Measurements from ENCODE around the gene NEK3. TPM values are rescaled to one million over a fixed set of nuclear protein-coding genes. Genes with fewer than 3 reads are reported as not detected.

Gene NEK3
- polyA plus RNA-seq, 1 experiment: 4.8 TPM

DNA sequence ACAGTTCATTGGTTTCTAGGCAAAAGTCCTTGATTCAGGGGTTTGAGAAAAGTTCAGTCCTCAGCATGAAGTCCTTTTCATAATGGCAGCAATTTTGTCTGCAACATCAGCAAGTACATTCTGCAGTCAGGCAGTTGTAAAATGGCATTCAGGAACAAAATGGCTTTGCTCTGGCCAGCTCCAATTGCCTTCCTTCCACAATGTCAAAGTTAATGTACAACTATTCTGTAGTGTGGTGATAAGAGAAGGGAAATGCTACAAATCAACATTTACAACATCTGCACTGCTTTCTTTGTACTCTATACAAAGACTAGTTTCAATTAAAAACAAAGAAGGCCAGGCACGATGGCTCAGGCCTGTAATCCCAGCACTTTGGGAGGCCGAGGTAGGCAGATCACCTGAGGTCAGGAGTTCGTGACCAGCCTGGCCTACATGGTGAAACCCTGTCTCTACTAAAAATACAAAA is 1.8 kb upstream of the NEK3 start:
- Histone ChIP-seq H3K36me3 (ENCODE audit: control insufficient read depth, insufficient read depth, low read length) (no peaks in the 10 kb centered on the region), H3K27me3 (ENCODE audit: control insufficient read depth, insufficient read depth, low read length) (no peaks in the 10 kb centered on the region), H3K4me3 (ENCODE audit: low read depth, low read length) (no peak overlapping the region)
- no peak for DNase-seq (ENCODE audit: low read depth)
- ChIA-PET POLR2A (no interaction called here), CTCF (interaction anchor here (1.6 to 2.1 kb wide), 3 partner anchors 11 to 40 kb away, joined by 3 to 6 read pairs (median 4); no protein-coding TSS in a partner anchor)
- TF ChIP-seq, protein P1, sequence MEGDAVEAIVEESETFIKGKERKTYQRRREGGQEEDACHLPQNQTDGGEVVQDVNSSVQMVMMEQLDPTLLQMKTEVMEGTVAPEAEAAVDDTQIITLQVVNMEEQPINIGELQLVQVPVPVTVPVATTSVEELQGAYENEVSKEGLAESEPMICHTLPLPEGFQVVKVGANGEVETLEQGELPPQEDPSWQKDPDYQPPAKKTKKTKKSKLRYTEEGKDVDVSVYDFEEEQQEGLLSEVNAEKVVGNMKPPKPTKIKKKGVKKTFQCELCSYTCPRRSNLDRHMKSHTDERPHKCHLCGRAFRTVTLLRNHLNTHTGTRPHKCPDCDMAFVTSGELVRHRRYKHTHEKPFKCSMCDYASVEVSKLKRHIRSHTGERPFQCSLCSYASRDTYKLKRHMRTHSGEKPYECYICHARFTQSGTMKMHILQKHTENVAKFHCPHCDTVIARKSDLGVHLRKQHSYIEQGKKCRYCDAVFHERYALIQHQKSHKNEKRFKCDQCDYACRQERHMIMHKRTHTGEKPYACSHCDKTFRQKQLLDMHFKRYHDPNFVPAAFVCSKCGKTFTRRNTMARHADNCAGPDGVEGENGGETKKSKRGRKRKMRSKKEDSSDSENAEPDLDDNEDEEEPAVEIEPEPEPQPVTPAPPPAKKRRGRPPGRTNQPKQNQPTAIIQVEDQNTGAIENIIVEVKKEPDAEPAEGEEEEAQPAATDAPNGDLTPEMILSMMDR (IDR thresholded peaks at IDR 0.05; ENCODE audit: insufficient read depth, low read depth, low read length): no peak

DNA sequence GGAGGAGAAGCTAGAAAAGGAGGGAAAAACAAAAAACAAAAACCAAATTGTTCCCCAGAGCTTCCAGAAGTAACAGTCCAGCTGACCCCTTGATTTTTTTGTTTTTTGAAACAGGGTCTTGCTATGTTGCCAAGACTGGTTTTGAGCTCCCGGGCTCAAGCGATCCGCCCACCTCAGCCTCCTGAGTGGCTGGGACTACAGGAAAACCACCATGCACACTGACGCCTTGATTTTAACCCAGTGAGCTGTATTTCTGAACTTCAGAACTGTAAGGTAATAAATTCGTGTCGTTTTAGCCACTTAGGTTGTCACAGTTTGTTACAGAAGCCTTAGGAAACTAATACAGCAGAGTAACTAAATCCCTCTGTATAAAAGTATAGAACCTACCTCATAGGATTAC is 1.1 kb upstream of the NEK3 start:
- no peaks in the 10 kb centered on the region for H3K27me3 ChIP-seq (ENCODE audit: control insufficient read depth, insufficient read depth, low read length)
- ChIA-PET CTCF (interaction anchor here (1.6 to 2.1 kb wide), 3 partner anchors 11 to 41 kb away, joined by 3 to 6 read pairs (median 4); no protein-coding TSS in a partner anchor), POLR2A (no interaction called here)
- H3K4me3 ChIP-seq (ENCODE audit: low read depth, low read length): no peak overlapping the region
- H3K36me3 ChIP-seq (ENCODE audit: control insufficient read depth, insufficient read depth, low read length): no peaks in the 10 kb centered on the region
- no peak for DNase-seq (ENCODE audit: low read depth)
- TF ChIP-seq, protein P1 (IDR thresholded peaks at IDR 0.05; ENCODE audit: insufficient read depth, low read depth, low read length): no peak

DNA sequence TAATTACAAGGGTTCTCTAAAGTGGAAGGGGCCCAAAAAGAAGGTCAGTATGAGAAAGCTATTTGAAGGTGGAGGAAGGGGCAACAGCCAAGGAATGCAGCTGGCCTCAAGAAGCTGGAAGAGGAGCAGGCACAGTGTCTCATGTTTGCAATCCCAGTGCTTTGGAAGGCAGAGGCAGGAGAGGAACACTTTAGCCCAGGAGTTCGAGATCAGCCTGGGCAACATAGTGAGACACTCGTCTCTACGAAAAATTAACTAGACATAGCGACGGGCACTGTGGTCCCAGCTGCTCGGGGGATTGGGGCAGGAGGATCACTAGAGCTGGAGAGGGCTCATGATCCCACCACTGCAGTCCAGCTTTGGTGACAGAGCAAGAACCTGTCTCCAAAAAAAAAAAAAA is 656 bp upstream of the NEK3 start:
- ChIA-PET POLR2A (no interaction called here), CTCF (interaction anchor here (1.6 to 2.1 kb wide), 3 partner anchors 12 to 41 kb away, joined by 3 to 6 read pairs (median 4); no protein-coding TSS in a partner anchor)
- H3K27me3 ChIP-seq (ENCODE audit: control insufficient read depth, insufficient read depth, low read length): no peaks in the 10 kb centered on the region
- TF ChIP-seq, protein P1 (IDR thresholded peaks at IDR 0.05; ENCODE audit: insufficient read depth, low read depth, low read length): no peak
- no peaks in the 10 kb centered on the region for H3K36me3 ChIP-seq (ENCODE audit: control insufficient read depth, insufficient read depth, low read length)
- no peak overlapping the region for H3K4me3 ChIP-seq (ENCODE audit: low read depth, low read length)
- DNase-seq (ENCODE audit: low read depth): no peak

DNA sequence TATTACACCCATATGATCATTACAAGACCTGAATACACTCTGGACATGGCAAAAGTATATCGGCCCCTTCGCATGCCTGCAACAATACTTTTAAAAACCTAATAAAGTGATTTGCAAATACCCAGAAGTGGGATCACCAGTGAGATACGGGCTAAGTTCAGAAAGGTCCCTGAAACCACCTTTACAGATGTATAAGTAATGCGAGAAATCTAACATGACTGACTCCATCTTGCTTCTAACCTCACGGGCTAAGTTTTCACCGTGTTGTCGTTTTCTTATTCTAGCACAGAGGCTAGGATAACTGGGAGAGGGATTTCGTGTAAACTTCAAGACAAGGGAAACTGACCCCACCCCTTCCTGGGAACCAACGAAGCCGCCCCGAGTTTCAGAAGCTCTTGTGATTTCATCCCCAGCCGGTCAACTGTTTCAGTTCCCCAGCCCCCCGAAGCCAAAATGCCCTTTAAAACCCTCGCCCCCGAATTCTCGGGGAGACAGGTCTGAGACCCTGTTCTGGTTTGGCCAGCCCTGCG is 703 bp downstream of the NEK3 start:
- POLR2A ChIA-PET: no interaction called here

DNA sequence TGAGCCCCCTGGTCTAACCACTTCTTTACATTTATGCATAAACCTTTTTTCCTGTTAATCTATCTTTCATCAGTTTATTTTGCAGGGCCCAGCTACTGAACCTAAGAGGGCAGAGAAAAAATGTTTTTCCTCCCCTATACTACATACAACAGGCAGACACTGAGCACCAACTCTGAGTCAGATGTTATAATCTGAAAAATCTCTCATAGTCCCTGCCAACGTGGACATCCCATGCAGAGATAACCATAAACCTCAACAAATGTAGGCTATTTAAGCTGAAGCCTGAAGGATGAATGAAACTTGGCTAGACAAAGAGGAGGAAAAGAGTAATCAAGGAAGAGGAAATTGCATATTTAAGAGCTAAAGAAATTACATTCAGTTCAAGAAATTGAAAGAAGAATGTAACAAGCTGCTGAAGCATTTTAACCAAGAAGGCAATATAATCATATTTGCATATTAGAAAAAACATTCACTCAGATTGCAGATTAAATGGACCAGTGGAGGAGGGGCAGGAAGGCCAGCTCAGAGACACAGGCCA is 2.6 kb downstream of the NEK3 start:
- POLR2A ChIA-PET: no interaction called here

More for the DNA sequence above, 703 bp downstream of the NEK3 start:
- CTCF ChIA-PET: no interaction called here
- TF ChIP-seq, protein P1 (IDR thresholded peaks at IDR 0.05; ENCODE audit: insufficient read depth, low read depth, low read length): no peak
- no peaks in the 10 kb centered on the region for H3K36me3 ChIP-seq (ENCODE audit: control insufficient read depth, insufficient read depth, low read length)
- H3K4me3 ChIP-seq (ENCODE audit: low read depth, low read length): peak overlapping the region; percentile 61
- H3K27me3 ChIP-seq (ENCODE audit: control insufficient read depth, insufficient read depth, low read length): no peaks in the 10 kb centered on the region
- no peak for DNase-seq (ENCODE audit: low read depth)

More for the DNA sequence above, 2.6 kb downstream of the NEK3 start:
- Histone ChIP-seq H3K4me3 (ENCODE audit: low read depth, low read length) (no peak overlapping the region), H3K27me3 (ENCODE audit: control insufficient read depth, insufficient read depth, low read length) (no peaks in the 10 kb centered on the region), H3K36me3 (ENCODE audit: control insufficient read depth, insufficient read depth, low read length) (no peaks in the 10 kb centered on the region)
- CTCF ChIA-PET: interaction anchor here (1.0 kb wide), 1 partner anchor 294 kb away, joined by 4 read pairs; no protein-coding TSS in a partner anchor
- TF ChIP-seq, protein P1 (IDR thresholded peaks at IDR 0.05; ENCODE audit: insufficient read depth, low read depth, low read length): no peak
- DNase-seq (ENCODE audit: low read depth): no peak

Data from BJ (cell line).